ENCODE data around the gene BTBD8. TPM values are rescaled to one million over a fixed set of nuclear protein-coding genes. Genes with fewer than 3 reads are reported as not detected.

Gene BTBD8
- total RNA-seq, 1 donor from 2014 or later, result 3.6 TPM

DNA sequence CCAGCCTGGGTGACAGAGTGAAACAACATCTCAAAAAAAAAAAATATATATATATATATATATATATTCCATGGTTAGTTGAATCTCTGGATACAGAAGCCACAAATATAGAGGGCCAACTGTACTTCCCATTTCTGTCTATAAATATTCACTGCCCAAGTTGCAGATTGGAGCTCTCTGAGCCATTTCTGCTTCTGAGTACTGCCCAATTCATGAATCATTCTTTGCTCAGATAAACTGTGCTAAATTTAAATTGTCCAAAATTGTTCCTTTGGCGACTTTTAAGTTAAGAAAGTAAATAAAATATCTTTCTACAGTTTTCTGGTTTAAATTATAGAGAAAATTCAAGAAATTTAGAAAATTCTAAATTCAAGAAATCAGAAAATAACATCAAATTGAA, 114.4 kb downstream of the BTBD8 start:
- intact Hi-C loops (cut with DNase I), result no loop called here
- no peak overlapping the region for H3K27ac ChIP-seq
- no peaks in the 10 kb centered on the region for H3K9me3 ChIP-seq
- no peak overlapping the region for H3K4me3 ChIP-seq
- H3K36me3 ChIP-seq, result no peaks in the 10 kb centered on the region
- TF ChIP-seq, protein P1, sequence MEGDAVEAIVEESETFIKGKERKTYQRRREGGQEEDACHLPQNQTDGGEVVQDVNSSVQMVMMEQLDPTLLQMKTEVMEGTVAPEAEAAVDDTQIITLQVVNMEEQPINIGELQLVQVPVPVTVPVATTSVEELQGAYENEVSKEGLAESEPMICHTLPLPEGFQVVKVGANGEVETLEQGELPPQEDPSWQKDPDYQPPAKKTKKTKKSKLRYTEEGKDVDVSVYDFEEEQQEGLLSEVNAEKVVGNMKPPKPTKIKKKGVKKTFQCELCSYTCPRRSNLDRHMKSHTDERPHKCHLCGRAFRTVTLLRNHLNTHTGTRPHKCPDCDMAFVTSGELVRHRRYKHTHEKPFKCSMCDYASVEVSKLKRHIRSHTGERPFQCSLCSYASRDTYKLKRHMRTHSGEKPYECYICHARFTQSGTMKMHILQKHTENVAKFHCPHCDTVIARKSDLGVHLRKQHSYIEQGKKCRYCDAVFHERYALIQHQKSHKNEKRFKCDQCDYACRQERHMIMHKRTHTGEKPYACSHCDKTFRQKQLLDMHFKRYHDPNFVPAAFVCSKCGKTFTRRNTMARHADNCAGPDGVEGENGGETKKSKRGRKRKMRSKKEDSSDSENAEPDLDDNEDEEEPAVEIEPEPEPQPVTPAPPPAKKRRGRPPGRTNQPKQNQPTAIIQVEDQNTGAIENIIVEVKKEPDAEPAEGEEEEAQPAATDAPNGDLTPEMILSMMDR (IDR thresholded peaks at IDR 0.05), result no peak
- no peak for DNase-seq (ENCODE audit: low spot score in 2 of 2)
- H3K27me3 ChIP-seq, result no peaks in the 10 kb centered on the region
- H3K4me1 ChIP-seq, result peaks cover 0 to 6% of the 10 kb centered on the region in 2 donors

DNA sequence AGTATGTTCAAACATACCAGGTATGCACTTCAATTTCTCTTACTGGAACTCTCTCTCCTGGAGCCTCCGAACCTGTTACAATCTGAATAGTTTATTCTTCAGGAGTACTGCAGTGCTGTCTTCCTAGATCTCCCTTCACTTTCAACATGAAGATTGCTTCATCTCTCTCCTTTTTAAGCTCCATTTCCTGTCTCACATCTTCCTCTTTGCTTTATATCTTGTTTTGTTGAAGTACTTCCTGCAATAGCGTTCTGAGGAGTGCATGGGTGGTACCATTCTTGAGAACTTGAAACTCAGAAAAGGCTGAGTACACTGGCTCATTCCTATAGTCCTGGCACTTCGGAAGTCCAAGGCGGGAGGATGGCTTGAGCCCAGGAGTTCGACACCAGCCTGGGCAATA, 121.8 kb downstream of the BTBD8 start:
- H3K4me3 ChIP-seq, result no peak overlapping the region
- no peaks in the 10 kb centered on the region for H3K27me3 ChIP-seq
- H3K9me3 ChIP-seq, result peaks cover 0 to 8% of the 10 kb centered on the region in 2 donors
- DNase-seq (ENCODE audit: low spot score in 2 of 2), result no peak
- TF ChIP-seq, protein P1 (IDR thresholded peaks at IDR 0.05), result no peak
- intact Hi-C loops (cut with DNase I), result no loop called here
- H3K4me1 ChIP-seq, result no peaks in the 10 kb centered on the region
- no peak overlapping the region for H3K27ac ChIP-seq
- no peaks in the 10 kb centered on the region for H3K36me3 ChIP-seq

DNA sequence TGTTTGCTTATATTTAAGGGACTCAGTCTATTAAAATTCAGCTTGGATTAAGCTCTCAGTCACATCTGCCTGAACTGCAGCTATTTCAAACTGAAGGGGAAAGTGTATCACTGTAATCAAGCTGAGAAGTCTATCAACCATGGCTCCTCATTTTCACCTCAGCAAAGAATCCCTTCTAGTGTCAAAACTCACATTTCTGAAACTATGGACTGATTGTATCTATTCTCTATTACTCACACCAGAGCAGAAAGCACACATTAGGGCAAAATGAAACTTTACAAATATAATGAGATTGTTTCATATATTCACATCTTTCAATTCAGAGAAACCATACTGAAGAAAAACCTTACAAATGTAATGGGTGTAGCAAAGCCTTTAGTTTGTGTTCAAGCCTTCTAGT, 123.0 kb downstream of the BTBD8 start:
- TF ChIP-seq, protein P1 (IDR thresholded peaks at IDR 0.05), result no peak

DNA sequence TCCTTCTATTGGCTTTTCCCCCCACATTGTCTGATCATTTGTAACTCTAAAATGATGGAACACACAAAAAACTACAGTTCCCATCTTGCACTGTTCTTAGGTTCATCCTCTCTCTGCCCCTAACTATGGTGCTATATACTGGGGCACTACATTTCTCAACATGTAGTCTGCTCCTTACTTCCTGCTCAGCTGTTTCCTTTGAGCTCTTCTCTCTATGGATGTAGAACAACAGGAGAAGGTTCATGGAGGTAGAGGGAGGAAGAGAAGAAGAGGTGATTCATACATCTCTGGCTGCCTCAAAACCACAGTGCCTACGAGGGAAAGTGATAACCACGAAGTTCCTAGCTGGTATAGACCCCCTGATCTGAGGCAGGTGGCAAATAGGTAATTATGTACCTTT, 130.6 kb downstream of the BTBD8 start:
- intact Hi-C loops (cut with DNase I), result no loop called here
- H3K36me3 ChIP-seq, result no peaks in the 10 kb centered on the region
- peaks cover 0 to 12% of the 10 kb centered on the region in 2 donors for H3K9me3 ChIP-seq
- no peaks in the 10 kb centered on the region for H3K4me1 ChIP-seq
- H3K27ac ChIP-seq, result no peak overlapping the region
- DNase-seq (ENCODE audit: low spot score in 2 of 2), result no peak
- no peaks in the 10 kb centered on the region for H3K27me3 ChIP-seq
- TF ChIP-seq, protein P1 (IDR thresholded peaks at IDR 0.05), result no peak
- H3K4me3 ChIP-seq, result no peak overlapping the region

More for the DNA sequence above, 123.0 kb downstream of the BTBD8 start:
- Histone ChIP-seq H3K4me3 (no peak overlapping the region), H3K9me3 (peaks cover 0 to 12% of the 10 kb centered on the region in 2 donors), H3K27me3 (no peaks in the 10 kb centered on the region), H3K27ac (no peak overlapping the region), H3K36me3 (no peaks in the 10 kb centered on the region), H3K4me1 (no peaks in the 10 kb centered on the region)
- no peak for DNase-seq (ENCODE audit: low spot score in 2 of 2)
- intact Hi-C loops (cut with DNase I), result no loop called here

DNA sequence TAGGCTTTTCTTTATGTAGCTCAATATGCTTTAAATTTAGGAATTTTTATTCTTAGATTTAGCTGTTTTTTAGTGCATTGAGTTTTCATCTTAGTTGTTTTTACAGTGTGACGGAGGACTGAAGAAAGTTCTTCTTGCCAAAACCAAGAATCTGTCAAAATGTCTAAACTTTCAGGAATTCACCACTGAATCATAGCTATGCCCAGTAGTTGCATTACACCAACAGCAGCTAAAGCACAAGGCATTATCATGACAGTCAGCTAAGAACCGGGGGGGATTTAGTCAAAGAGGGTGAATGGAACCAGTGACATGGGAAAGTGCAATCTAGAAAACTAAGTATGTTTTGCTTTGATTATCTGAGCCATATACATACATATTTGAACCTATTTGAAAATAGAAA, 131.0 kb downstream of the BTBD8 start:
- H3K4me1 ChIP-seq, result no peaks in the 10 kb centered on the region
- no peaks in the 10 kb centered on the region for H3K36me3 ChIP-seq
- intact Hi-C loops (cut with DNase I), result no loop called here
- no peak for DNase-seq (ENCODE audit: low spot score in 2 of 2)
- H3K9me3 ChIP-seq, result peaks cover 0 to 11% of the 10 kb centered on the region in 2 donors
- no peak overlapping the region for H3K27ac ChIP-seq
- no peaks in the 10 kb centered on the region for H3K27me3 ChIP-seq
- TF ChIP-seq, protein P1 (IDR thresholded peaks at IDR 0.05), result no peak
- no peak overlapping the region for H3K4me3 ChIP-seq

DNA sequence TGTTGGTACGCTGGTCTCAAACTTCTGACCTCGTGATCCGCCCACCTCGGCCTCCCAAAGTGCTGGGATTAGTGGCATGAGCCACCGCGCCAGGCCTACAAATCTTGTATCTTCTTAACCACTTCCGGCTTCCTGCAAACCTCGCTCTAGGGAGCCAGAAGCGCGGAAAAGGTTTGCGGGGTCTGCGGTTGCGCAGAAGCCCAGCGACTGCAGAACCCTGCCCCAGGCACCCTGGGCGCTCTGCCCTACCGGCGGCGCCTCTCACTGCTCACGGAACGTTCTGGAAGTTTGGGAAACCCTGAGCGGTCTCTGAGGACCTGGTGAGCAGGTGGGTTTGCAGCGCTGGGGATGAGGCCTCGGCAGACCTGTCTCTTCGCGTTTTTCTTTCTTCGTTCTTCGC, 137.6 kb downstream of the BTBD8 start, which contains the start of gene C1orf146:
Gene C1orf146, plus strand, starts transcription at position 195 of the 400 bp plus-strand sequence. CDS start 13,506 bp downstream, outside the sequence.
- TF ChIP-seq, protein P1 (IDR thresholded peaks at IDR 0.05), result no peak
- DNase-seq (ENCODE audit: low spot score in 2 of 2), result no peak
- Histone ChIP-seq H3K4me3 (no peak within 1 kb of the TSS), H3K27ac (no peak within 1 kb of the TSS), H3K27me3 (no peaks in the 10 kb centered on the region), H3K4me1 (no peaks in the 10 kb centered on the region), H3K36me3 (no peaks in the 10 kb centered on the region), H3K9me3 (no peaks in the 10 kb centered on the region)
- intact Hi-C loops (cut with DNase I), result no loop called here
